Raji (cell line): Measurements from ENCODE around the gene ATP11B.

Source experiments
- POLR2A ChIP-seq: IDR thresholded peaks from 2 replicates; pipeline ENCODE4 v1.6.1; 2011; ENCODE audit warnings: low read depth, low read length, control low read depth; ENCODE audit not compliant: insufficient read depth

The ATP11B gene

GRCh38 chr3:182937293-182938051, 144.2 kb downstream of the ATP11B start:
- no peak for TF ChIP-seq POLR2A

GRCh38 chr3:182940266-182940808, 147.0 kb downstream of the ATP11B start:
- no peak for TF ChIP-seq POLR2A

- TF ChIP-seq POLR2A = no peak
Observed at GRCh38 chr3:182941719-182942118, 148.4 kb downstream of the ATP11B start.

GRCh38 chr3:182947888-182948287, 154.6 kb downstream of the ATP11B start:
- TF ChIP-seq POLR2A = no peak

GRCh38 chr3:182948305-182948704, 155.0 kb downstream of the ATP11B start:
- TF ChIP-seq POLR2A = no peak

GRCh38 chr3:182949688-182950087, 156.4 kb downstream of the ATP11B start:
- TF ChIP-seq POLR2A = no peak

- no peak for TF ChIP-seq POLR2A
Observed at GRCh38 chr3:182954553-182955235, 161.4 kb downstream of the ATP11B start.

- TF ChIP-seq POLR2A = no peak
Observed at GRCh38 chr3:182957226-182957625, 163.9 kb downstream of the ATP11B start.

- no peak for TF ChIP-seq POLR2A
Observed at GRCh38 chr3:182957676-182958266, 164.5 kb downstream of the ATP11B start.

- TF ChIP-seq POLR2A = no peak
Observed at GRCh38 chr3:182959474-182960350, 166.4 kb downstream of the ATP11B start.

GRCh38 chr3:182962166-182962565, 168.9 kb downstream of the ATP11B start:
- no peak for TF ChIP-seq POLR2A

- TF ChIP-seq POLR2A = no peak
Observed at GRCh38 chr3:182964179-182964578, 170.9 kb downstream of the ATP11B start.

- TF ChIP-seq POLR2A = no peak
Observed at GRCh38 chr3:182965861-182966366, 172.6 kb downstream of the ATP11B start.
